GM19193 (cell line): ENCODE measurements around the gene U2AF2.
A peak's percentile ranks its signal among the peaks of the same experiment; 100 is the strongest.

Experiments used
- POLR2A ChIP-seq: IDR thresholded peaks from 4 replicates; pipeline ENCODE4 v1.6.1; 2011; ENCODE audit not compliant: insufficient read depth, insufficient read length; ENCODE audit errors: extremely low read depth

The U2AF2 gene

DNA sequence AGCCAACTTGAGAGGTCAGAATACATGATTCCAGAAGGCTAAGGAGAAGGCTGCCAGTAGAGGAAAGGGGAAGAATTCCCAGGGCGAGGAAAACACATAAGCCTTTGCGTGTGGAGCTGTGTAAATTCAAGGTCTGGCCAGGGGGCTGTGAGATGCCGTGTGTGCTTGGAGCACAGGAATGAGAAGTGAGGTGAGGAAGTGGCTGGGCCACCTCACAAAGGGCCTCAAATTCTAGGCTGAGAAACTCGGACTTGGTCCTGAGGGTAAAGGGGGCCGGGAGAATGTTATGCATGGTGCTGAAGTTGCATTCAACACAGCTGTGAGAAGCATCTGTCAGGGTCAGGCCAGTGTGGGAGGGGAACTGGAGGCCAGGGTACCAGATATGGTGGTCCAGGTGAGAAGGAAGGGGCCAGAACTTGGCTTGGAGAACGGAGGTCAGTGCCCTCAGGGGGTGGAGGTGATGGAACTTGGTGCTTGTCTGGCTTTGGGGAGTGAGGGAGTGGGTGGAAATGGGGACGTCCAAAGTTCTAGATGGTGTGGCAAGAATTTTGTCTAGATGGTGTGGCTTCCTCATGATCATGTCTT, 18.9 kb upstream of the U2AF2 start:
- no peak for TF ChIP-seq POLR2A

DNA sequence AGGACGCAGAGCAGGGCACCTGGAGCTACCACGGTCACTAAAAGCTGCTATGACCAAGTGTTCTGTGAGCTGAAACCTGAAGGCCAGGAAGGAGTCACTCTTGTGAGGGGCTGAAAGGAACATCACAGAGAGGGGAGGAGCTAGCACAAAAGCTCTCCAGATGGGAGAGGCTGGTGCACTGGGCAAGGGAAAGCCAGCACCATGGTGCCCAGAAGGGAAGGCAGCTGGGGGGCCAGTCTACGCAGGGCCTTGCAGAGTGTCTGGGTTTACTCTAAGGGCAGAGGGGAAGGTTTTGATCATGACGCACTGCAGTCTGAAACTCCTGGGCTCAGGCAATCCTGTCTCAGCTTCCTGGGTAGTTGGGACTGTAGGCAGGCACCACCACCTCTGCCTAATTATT, 18.1 kb upstream of the U2AF2 start:
- TF ChIP-seq POLR2A, result no peak

DNA sequence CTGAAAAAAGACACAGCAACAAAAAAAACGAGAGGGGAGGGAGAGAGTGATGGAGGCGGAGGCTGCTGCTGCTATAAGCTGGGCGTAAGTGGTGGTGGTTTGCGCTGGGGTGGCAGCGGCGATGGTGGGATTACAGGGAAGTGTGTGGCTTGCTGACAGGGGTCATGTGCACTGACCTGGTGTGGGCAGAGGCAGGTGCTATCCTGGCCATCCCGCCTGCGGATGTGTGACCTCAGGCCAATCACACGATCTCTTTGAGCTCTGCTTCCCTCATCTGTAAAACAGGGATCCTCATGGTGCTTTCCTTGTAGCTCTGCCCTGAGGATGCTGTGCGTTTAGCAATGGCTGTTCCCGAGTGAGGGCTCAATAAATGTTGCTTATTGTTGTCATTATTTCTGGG, 17.3 kb upstream of the U2AF2 start:
- TF ChIP-seq POLR2A, result peak; percentile 9

- TF ChIP-seq POLR2A, result no peak
Observed at GRCh38 chr19:55638864-55639359, 15.9 kb upstream of the U2AF2 start.

- peak; percentile 13 for TF ChIP-seq POLR2A
Observed at GRCh38 chr19:55640043-55640576, 14.7 kb upstream of the U2AF2 start.

GRCh38 chr19:55640577-55641425, 14.0 kb upstream of the U2AF2 start, which contains the start of gene ZNF580:
ZNF580 (plus strand) TSS chr19:55641002; CDS start chr19:55642509, 1,507 bp downstream.
- TF ChIP-seq POLR2A, result peak; percentile 33

DNA sequence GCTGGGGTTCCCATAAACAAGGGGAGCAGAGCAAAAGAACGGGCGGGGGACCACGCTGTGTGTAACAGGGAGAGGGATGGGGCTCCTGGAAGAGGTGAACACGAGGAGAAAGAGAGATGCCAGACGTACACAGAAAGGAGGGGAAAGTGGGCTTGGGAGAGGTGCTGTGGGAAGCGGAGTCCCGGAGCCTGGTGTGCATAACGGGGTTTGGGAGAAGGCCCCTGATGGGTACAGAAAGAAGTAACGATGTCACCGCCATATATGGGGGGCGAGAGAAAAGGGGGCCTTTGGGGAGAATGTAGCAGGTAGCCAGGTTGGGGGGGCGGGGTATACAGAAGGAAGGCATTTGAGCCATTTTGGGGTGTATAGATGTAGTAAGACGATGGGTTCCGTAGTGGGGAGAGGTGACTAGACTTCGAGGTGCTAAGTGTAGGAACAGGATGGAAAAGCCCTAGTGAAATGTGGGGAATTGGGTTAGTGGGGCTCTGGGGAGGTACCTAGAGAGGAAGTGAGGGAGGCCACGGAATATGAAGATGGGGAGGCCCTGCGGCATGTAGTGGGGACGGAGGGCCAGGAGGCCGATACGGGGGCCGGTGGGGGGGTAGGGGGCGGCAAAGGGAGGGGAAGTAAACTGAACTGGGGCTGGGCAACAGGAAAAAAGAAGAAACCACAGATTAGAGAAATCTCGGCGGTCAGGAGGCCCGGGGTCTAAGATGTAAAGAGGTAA, 13.2 kb upstream of the U2AF2 start:
- TF ChIP-seq POLR2A, result peak; percentile 2

DNA sequence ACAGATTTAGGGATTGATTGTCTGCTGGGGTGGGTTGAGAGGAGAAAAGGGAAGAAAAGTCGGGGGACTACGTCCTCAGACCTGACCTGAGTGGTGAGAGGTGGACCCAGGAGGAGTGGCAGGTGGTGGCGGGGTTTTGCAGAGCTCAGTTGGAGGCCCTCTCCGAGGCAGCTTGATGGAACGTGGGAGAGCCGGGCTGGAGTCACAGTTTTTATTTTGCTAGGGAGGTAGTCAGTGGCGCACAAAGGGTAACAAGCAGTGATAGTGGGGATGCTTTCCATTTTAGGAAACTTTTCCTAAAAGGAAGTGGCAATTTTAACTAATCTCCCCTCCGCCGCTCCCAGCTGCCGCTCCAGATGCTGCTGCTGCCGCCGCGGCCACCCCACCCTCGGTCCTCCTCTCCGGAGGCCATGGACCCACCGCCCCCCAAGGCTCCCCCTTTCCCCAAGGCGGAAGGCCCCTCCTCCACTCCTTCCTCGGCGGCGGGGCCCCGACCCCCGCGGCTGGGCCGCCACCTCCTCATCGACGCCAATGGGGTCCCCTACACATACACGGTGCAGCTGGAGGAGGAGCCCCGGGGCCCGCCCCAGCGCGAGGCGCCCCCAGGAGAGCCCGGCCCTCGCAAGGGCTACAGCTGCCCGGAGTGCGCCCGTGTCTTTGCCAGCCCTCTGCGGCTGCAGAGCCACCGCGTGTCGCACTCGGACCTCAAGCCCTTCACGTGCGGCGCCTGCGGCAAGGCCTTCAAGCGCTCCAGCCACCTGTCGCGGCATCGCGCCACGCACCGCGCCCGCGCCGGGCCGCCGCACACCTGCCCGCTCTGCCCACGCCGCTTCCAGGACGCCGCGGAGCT, 12.5 kb upstream of the U2AF2 start:
- no peak for TF ChIP-seq POLR2A

- peak; percentile 67 for TF ChIP-seq POLR2A
Observed at GRCh38 chr19:55643003-55643886, 11.6 kb upstream of the U2AF2 start, which contains the start of gene ZNF581. ZNF581 (plus strand) TSS chr19:55643649; CDS start chr19:55644572, 923 bp downstream.

DNA sequence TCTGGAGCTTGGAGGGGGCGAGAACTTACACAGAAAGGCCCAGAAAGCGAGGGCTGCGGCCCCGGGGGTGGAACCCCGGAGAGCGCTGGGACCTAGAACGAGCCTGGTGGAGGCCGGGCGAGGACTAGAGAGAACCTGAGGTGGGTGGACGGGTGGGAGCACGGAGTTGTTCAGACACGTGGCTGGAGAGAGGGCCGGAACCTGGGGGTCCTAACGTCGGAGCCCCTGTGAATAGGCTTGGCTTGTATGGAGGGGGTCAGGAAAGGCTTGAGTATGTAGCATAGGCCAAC, 11.0 kb upstream of the U2AF2 start:
- no peak for TF ChIP-seq POLR2A

DNA sequence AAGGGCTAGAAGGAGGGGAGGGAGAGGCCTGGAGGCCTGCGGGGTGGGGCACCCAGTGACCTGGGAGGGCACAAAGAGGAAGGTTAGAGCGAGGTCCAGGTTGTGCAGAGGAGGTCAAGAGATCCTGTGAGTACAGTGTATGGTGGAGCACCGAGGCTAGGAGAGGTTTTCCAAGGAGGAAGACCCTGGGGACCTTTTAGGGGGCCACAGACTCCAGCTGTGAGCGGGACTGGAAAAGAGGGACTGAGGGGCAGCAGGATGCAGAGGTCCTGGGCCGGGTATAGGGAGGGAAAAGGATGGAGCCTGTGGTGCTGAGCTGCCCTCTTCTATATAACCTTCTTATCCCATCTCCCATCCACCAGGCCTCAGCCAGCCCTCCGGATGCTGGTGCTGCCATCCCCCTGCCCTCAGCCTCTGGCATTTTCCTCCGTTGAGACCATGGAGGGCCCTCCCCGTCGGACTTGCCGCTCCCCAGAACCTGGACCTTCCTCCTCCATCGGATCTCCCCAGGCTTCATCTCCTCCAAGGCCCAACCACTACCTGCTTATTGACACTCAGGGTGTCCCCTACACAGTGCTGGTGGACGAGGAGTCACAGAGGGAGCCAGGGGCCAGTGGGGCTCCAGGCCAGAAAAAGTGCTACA, 10.5 kb upstream of the U2AF2 start:
- no peak for TF ChIP-seq POLR2A

GRCh38 chr19:55644842-55645511, 9.9 kb upstream of the U2AF2 start:
- peak; percentile 8 for TF ChIP-seq POLR2A

DNA sequence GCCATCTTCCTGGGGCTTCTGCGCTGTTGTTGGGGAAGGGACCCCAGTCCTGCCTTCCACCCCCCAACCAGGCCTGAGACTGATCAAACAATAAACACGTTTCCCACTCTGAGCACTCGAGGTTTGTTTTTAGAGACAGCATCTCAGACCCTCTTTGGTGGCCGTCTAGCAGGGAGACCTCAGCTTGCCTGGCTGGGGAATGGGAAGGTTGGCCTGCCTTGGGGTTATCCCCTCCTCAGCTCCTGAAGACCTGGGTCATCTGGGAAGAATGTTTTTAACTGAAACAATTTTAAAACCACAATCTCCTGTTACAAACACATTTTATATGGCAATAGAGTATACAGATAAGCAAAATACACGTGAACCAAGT, 9.3 kb upstream of the U2AF2 start:
- TF ChIP-seq POLR2A, result no peak
